Activated CD4-positive, alpha-beta T cell treated with anti-CD3 and anti-CD28 coated beads, Interleukin-2, Interleukin-6, amounts not matched to agents 100 ng/mL and 50 ng/mL, durations not matched to agents 16 hours and 8 hours (primary cell): ENCODE results near the gene ACAD11.
A peak's percentile ranks its signal among the peaks of the same experiment; 100 is the strongest.
"Not testable (repeated sequence)": the region's sequence is repeated elsewhere in the genome, so short reads cannot be mapped to it uniquely, and the experiment has no call there.

Source experiments
- DNase-seq: peaks from one replicate; pipeline ENCODE4 v3.0.0-alpha.2; 2020

ACAD11 gene

GRCh38 chr3:132597660-132598059 lies 61.9 kb downstream of the ACAD11 start:
- DNase-seq, result no peak

DNA sequence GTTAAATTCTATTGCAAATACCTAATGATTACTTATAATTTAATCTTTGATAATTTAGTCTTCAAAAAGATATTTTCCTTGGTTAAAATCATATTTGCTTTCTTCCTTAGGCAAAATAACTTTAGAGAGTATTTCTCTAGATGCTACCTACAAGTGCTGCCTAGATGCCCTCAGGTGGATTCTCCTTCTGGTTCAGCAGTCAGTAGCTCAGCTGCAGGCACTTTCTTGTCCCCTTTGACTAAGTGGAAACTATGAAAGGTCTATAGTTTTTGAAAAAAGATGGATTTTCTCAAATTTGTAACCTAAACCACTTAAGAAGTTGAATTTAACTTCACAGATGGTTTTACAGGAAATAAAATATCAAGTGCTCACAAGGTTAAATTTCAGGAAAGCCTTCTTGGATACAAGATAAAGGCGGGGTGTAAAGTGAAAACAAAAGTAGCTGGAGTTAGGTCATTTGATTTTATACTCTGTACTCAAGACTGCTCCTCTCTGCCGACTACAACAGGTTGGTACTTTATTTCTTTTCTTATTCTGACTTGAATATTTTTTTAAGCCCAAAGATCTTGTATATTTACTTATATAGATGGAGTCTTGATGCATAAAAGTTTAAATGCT lies 62.7 kb downstream of the ACAD11 start, which contains the start of gene ACKR4:
TSS of gene ACKR4 (plus strand) at position 455 of the 618 bp plus-strand sequence. CDS start 3,128 bp downstream, outside the sequence.
- no peak for DNase-seq

GRCh38 chr3:132596326-132596725 lies 63.3 kb downstream of the ACAD11 start:
- no peak for DNase-seq

GRCh38 chr3:132595014-132595413 lies 64.6 kb downstream of the ACAD11 start:
- no peak for DNase-seq

DNA sequence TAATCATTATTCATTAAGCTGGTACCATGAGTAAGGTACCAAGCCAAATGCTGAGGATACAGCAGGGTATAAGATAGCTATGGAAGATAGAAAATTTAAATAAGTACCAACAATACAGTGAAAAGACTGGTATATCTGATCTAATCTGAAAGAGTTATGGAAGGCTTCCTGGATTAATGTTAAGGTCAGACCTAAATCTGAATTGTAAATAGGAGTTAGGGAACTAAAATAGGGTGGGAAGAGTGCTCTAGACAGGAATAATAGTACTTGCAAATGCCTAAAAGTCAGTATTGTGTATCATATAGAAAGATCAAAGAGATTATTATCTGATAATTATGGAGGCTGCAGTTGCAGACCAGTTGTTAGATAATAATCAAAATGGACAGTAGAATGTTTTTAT lies 65.1 kb downstream of the ACAD11 start:
- no peak for DNase-seq

DNA sequence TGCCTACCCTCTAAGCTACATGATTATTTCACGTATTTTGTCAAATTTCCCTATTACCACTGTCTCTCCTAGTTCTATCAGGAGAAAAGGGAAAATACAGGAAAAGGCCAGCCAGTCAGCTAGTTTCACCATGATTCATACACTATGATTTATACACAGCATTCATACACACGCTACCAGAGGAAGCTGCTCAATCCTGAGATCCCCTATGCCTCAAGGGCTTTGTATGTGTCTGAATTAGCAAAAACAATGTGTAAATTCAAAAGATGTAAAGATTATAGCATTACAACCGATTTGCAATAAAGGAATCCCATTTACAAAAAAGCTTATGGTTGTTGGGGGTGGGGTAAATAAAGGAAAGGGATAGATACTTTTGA lies 65.7 kb downstream of the ACAD11 start:
- no peak for DNase-seq

- no peak for DNase-seq
Measured at GRCh38 chr3:132593241-132593946, 66.2 kb downstream of the ACAD11 start.

- DNase-seq, result no peak
Measured at GRCh38 chr3:132592216-132592615, 67.4 kb downstream of the ACAD11 start.

GRCh38 chr3:132587401-132587800 lies 72.2 kb downstream of the ACAD11 start:
- DNase-seq, result no peak

- DNase-seq, result no peak
Measured at GRCh38 chr3:132573797-132574211, 85.8 kb downstream of the ACAD11 start.

- DNase-seq, result no peak
Measured at GRCh38 chr3:132570016-132570415, 89.6 kb downstream of the ACAD11 start.

DNA sequence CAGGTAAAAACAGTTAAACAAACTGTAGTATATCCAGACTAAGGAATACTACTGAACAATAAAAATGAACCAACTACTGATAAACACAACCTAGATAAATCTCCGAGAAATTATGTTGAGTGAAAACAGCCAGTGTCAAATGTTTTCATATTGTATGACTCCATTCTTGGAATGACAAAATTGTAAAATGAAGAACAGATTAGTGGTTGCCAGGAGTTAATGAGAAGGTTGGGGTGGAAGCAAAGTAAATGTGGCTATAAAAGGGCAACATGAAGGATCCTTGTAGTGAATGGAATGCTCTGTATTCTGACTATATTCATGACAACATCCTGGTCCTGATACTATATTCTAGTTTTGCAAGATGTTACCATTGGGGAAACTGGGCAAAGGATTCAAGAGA lies 90.0 kb downstream of the ACAD11 start:
- no peak for DNase-seq

DNA sequence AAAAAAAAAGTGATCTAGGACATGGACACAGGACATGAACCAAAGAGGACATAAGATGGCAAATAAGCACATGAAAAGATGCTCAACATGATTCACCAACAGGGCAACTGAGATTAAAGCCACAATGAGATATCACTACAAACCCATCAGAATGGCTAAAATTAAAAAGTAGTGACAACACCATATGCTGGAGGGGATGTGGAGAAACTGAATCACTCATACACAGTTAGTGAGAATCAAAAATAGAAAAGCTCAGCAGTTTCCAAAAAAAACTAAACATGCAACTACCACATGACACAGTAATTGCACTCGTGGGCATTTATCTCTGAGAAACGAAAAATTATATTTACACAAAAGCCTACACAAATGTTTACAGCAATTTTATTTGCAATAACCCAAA lies 90.5 kb downstream of the ACAD11 start:
- DNase-seq, result peak; percentile 27

- DNase-seq, result no peak
Measured at GRCh38 chr3:132568422-132568821, 91.2 kb downstream of the ACAD11 start.

DNA sequence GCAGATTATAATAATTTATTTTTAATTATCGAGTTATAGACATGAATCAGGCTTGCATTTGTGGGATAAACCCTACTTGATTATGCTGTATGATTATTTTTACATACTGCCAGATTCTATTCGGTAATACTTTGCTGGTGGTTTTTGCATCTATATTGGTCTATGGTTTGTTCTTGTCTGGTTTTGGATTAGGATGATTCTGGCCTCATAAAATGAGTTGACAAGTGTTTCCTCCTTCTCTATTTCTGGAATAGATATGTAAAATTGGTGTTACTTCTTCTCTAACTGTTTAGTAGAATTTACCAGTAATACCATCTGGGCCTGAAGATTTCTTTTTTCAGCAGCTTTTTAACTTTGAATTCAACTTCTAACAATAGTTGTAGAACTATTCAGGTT lies 95.5 kb downstream of the ACAD11 start:
- no peak for DNase-seq

DNA sequence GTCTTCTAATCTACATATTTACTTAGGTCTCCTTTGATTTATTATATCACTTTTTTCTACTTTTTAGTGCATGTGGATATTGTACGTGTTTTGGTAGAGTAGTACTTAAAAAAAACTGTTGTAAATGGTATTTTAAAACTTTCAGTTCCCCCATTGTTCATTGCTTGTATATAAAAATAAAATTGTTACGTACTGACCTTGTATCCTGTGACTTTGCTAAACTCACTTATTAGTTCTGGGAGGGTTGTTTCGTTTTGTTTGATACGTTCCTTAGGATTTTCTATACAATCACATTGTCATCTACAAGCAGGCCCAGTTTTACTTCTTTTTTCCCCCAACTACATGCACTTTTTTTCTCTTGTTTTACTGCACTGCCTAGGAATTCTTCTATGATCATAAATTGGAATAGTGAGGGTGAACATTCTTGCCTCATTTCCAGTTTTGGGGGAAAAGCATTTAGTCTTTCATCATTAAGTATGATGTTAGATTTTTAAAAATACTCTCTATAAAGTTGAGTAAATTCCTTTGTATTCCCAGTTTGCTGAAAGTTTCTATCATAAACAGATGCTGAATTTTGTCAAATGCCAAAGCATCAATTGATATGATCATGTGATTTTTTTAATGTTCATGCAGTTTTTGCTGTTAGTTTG lies 96.1 kb downstream of the ACAD11 start:
- no peak for DNase-seq

GRCh38 chr3:132561003-132561402 lies 98.6 kb downstream of the ACAD11 start:
- no peak for DNase-seq

DNA sequence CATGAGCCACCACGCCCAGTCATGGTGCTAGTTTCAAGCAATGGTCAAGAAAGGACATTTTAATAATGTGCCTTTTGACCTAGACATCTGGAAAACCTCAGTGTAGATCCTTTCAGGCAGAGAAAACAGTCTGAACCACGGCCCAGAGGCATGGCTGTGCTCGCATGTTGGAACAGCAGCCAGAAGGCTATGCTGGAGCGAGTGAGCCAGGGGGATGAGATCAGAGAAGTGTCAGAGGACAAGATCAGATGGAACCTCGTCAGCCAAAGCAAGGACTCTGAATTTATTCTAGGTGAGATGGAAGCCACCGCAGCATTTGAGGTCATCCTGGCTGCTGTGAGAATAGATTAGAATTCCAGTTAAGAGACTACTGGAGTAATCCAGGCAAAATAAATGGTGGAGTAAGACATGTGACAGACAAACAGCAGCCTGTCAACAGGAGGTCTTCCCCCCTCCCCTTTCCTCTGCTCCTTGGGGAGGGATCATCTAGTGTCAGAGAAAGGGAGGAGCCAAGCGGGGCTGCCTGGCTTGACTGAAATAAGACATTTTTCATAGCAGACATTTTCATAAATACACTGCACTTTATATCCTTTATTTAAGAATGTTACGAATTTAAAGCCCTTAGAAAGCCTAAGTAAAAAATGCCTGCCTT lies 103.0 kb downstream of the ACAD11 start:
- DNase-seq, result no peak

DNA sequence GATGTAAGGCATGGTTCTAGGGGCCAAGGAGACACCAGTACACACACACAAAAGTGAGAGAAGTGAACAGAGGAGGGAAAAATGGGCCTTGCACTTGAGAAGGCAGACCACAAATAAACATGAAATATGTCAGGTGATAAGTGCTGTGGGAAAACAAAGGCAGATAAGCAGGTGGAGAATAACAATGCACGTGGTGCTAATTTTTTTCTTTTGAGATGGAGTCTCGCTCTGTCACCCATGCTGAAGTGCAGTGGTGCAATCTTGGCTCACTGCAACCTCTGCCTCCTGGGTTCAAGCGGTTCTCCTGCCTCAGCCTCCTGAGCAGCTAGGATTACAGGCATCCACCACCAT lies 103.6 kb downstream of the ACAD11 start:
- not testable (repeated sequence) for DNase-seq

DNA sequence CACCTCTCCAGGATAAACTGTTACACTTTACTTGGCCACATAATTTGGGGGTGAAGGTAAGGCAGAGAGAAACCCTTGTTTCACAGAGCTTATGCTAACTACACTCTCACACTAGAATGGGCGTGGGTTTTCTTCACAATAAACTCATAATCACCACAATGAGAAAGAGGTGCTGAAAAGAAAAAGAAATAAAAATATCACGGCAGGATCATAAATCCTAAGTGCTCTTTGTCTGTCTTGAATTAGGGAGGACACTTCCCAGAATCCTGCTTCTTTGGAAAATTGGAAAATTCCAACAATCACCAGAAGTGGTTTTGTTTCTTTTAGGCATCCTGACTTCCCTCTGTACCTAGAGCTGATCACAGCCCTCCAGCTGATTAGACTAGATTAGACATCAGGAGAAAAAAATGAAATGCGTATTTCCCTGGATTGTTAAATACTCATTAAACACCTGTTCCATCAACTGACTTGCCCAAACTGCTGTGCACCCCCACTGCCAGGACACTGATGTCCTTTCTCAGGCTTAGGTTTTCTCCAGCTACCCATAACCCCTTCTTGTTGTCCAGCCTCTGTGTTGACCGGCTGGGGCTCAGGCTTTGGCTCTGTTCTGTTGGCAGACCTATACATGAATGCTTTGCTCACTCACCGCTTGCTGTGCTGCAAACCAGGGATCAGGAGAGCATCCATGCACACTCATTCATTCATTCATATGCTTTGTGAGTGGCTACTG lies 104.1 kb downstream of the ACAD11 start:
- no peak for DNase-seq

- DNase-seq, result no peak
Measured at GRCh38 chr3:132554437-132554836, 105.2 kb downstream of the ACAD11 start.

DNA sequence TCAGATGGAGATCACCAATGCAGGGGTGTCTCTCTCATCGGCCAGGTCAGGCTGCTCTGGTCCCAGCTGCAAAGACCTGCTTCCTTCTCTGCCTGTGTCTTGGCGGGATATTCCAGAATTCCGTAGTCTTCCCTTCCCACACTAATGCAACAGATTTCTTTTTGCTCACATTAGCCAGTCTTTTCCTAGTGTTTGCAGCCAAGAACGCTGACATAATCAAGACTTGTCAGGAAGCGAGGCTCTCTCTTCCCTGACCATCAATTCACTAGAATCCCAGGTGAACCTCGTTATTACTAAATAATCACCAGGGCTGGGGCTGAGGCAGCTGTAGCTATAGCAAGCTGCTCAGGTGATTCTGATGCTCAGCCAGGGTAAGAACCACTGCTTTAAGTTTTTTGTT lies 105.8 kb downstream of the ACAD11 start:
- no peak for DNase-seq
